Endothelial cell (in vitro differentiated cells): ENCODE measurements around the gene COL5A1. TPM values are rescaled to one million over a fixed set of nuclear protein-coding genes. Genes with fewer than 3 reads are reported as not detected.

Source experiments
- DNase-seq: peaks from one replicate; pipeline ENCODE4 v3.0.0; 2021; ENCODE audit warnings: low spot score
- H3K27ac Mint-ChIP-seq: one replicate; pipeline ENCODE4 v1.8.0; 2021; ENCODE audit warnings: mixed read lengths, inconsistent platforms; ENCODE audit not compliant: unreplicated experiment
- H3K27me3 Mint-ChIP-seq: one replicate; pipeline ENCODE4 v1.8.0; 2021; ENCODE audit warnings: mild to moderate bottlenecking, moderate library complexity, mixed read lengths, inconsistent platforms; ENCODE audit not compliant: unreplicated experiment
- H3K36me3 Mint-ChIP-seq: one replicate; pipeline ENCODE4 v1.8.0; 2021; ENCODE audit warnings: mild to moderate bottlenecking, low read depth, mixed read lengths, inconsistent platforms; ENCODE audit not compliant: unreplicated experiment
- H3K4me1 Mint-ChIP-seq: one replicate; pipeline ENCODE4 v1.8.0; 2021; ENCODE audit warnings: mild to moderate bottlenecking, mixed read lengths, inconsistent platforms; ENCODE audit not compliant: unreplicated experiment
- H3K4me3 Mint-ChIP-seq: one replicate; pipeline ENCODE4 v1.8.0; 2021; ENCODE audit warnings: mild to moderate bottlenecking, mixed read lengths, inconsistent platforms; ENCODE audit not compliant: unreplicated experiment
- H3K9me3 Mint-ChIP-seq: one replicate; pipeline ENCODE4 v1.8.0; 2021; ENCODE audit warnings: mixed read lengths, inconsistent platforms; ENCODE audit not compliant: unreplicated experiment
- total RNA-seq: library from RNA; stranded (reverse); fragmentation: NEBNext Ultra II Directional; extraction: Animal tissue kit (Norgen Biotek cat#: 25700); gene quantifications from one replicate; pipeline ENCODE4 v1.2.1, GENCODE V29; 2021; ENCODE audit not compliant: unreplicated experiment
- TF ChIP-seq, protein P1 (sequence below): fragments of 200-600 bp; sonication (generic); IDR thresholded peaks from one replicate; pipeline ENCODE4 v1.5.0; 2021; ENCODE audit warnings: antibody characterized with exemption; ENCODE audit not compliant: unreplicated experiment

The COL5A1 gene
- total RNA-seq, 1 donor from 2014 or later: 24.3 TPM

DNA sequence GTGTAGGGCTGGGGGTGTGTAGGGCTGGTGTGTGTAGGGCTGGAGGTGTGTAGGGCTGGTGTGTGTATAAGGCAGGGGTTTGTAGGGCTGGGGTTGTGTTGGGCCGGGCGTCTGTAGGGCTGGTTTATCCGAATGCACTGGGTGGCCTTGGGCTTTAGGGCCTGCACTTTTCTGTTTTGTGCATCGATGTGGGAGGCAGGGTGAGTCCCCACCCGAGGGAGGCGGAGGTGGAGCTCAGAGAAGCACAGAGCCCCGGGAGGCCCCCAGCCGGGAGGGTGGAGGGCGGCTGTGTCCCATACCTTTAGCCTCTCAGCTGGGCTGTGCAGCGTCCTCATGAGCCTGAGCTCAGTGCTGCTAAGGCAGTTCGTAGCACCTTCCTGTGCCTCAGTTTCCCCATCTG lies 13.5 kb downstream of the COL5A1 start:
- TF ChIP-seq, protein P1, sequence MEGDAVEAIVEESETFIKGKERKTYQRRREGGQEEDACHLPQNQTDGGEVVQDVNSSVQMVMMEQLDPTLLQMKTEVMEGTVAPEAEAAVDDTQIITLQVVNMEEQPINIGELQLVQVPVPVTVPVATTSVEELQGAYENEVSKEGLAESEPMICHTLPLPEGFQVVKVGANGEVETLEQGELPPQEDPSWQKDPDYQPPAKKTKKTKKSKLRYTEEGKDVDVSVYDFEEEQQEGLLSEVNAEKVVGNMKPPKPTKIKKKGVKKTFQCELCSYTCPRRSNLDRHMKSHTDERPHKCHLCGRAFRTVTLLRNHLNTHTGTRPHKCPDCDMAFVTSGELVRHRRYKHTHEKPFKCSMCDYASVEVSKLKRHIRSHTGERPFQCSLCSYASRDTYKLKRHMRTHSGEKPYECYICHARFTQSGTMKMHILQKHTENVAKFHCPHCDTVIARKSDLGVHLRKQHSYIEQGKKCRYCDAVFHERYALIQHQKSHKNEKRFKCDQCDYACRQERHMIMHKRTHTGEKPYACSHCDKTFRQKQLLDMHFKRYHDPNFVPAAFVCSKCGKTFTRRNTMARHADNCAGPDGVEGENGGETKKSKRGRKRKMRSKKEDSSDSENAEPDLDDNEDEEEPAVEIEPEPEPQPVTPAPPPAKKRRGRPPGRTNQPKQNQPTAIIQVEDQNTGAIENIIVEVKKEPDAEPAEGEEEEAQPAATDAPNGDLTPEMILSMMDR: no peak

DNA sequence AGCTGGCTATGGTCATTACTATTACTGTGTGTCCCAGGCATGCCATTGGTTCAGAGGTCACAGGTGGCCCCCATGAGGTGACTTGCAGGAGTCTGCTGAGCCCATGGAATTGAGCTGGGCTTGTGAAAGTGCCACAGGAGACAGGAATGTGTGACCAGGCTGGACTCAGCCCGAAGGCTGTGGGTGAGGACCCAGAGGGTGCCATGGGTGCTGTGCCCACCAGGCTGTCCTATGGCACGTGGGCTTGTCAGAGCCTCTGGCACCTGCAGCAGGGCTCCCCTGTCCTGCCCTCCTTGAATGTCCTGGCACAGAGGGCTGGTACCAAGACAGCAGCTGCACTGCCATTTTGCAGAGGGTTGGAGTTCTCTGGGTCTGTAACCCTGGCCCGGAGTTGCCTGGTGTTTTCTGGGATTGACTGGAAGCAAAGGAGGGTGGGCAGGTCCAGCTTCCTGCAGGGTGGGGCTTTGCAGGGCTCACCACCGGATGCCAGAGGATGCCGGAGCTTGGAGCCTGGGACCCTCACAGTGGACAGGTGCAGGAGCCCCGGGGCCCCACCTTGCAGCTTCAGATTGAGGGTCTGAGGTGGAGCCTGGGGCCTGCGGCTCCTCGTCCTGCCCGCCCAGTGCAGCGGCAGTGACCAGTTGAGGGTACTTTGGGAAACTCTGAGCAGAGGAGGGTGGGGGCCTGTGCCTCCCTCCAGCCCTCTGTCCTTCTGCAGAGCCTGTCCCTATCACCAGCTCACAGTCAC lies 14.2 kb downstream of the COL5A1 start:
- no peak for DNase-seq
- TF ChIP-seq, protein P1: no peak

More for the DNA sequence above, 13.5 kb downstream of the COL5A1 start:
- Mint-ChIP-seq H3K9me3 (no peaks in the 10 kb centered on the region), H3K27me3 (peaks cover 9% of the 10 kb centered on the region), H3K4me1 (peaks cover 4% of the 10 kb centered on the region), H3K27ac (no peak overlapping the region), H3K4me3 (no peak overlapping the region), H3K36me3 (no peaks in the 10 kb centered on the region)
- DNase-seq: no peak

DNA sequence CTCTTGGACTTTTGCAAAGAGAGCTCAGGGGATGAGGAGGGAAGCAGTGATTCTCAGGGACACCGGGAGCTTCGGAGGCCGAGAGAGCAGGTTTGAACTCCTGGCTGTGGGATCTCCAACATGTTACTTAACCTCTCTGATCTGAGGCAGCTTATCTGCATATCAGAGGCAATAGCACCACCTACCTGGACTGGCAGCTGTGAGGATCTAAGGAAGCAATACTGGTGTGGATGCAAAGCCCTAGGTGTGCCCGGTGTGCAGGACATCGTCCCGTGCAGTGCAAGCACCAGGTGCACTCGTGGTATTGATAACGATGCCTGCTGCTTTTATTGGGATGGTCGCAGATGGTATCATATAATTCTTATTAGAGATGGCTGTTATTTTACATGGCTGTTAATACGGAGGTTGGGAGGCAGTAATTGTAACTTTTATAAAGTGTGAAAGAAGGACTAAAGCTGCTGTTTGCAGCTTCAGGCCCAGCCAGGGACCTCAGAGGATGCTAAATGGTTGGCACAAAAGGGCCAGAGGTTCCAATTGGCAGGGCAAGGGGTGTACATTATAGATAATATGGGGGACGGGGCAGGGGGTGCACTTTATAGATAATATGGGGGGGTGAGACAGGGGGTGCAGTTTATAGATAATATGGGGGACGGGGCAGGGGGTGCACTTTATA lies 14.9 kb downstream of the COL5A1 start:
- TF ChIP-seq, protein P1: no peak
- Mint-ChIP-seq H3K9me3 (no peaks in the 10 kb centered on the region), H3K27me3 (peaks cover 5% of the 10 kb centered on the region), H3K36me3 (no peaks in the 10 kb centered on the region), H3K27ac (no peak overlapping the region), H3K4me1 (peaks cover 4% of the 10 kb centered on the region), H3K4me3 (no peak overlapping the region)
- no peak for DNase-seq

More for the DNA sequence above, 14.2 kb downstream of the COL5A1 start:
- Mint-ChIP-seq H3K9me3 (no peaks in the 10 kb centered on the region), H3K27ac (no peak overlapping the region), H3K36me3 (no peaks in the 10 kb centered on the region), H3K4me1 (peaks cover 4% of the 10 kb centered on the region), H3K4me3 (no peak overlapping the region), H3K27me3 (peaks cover 5% of the 10 kb centered on the region)

DNA sequence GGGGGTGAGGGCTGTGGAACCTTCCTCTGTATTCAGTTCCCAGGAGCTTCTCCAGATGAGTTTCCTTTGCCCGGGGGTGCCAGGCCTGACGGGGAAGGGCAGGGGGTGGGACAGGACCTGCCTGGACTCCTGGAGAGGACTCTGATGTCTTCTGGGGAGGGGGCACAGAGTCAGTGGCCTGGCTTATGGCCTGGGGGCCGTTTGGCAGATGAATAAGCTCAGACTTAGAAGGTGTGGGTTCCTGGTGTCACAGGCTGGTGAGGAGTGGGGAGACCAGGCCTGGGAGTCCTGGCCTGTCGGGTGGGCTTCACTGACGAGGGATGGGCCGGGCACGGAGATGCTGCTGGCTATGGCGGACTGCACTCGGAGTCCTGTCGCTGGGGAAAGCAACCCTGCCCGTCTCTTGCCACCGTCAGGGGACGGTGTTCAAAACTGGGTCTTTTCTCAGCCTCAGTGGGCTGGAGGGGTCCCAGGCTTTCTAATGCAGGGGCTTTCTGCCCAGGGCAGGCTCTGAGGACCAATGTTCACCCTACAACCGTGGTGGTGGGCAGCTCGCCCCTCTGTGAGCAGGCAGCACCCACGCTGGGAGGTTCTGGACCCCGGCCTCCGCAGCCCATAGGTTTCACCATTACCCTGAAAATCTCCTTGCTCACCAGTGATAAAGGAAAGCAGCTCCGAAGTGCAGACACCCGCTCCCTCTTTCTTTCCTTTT lies 16.2 kb downstream of the COL5A1 start:
- no peaks in the 10 kb centered on the region for H3K36me3 Mint-ChIP-seq
- H3K27me3 Mint-ChIP-seq: peaks cover 8% of the 10 kb centered on the region
- no peaks in the 10 kb centered on the region for H3K9me3 Mint-ChIP-seq
- TF ChIP-seq, protein P1: no peak
- H3K4me1 Mint-ChIP-seq: no peaks in the 10 kb centered on the region
- H3K27ac Mint-ChIP-seq: no peak overlapping the region
- no peak for DNase-seq
- H3K4me3 Mint-ChIP-seq: no peak overlapping the region
